Osteoblast (primary cell): ENCODE measurements around the gene GPRC5D. TPM values are rescaled to one million over a fixed set of nuclear protein-coding genes. Genes with fewer than 3 reads are reported as not detected.

Source experiments
- DNase-seq: peaks from one replicate; pipeline ENCODE4 v3.0.0; 2011; ENCODE audit warnings: low spot score, mixed read lengths; ENCODE audit not compliant: insufficient read length; ENCODE audit errors: missing footprints
- H2AFZ ChIP-seq: 2 replicates; pipeline ENCODE4 v1.6.0; 2011; ENCODE audit warnings: mild to moderate bottlenecking, low read length
- H3K27ac ChIP-seq: 2 replicates; pipeline ENCODE4 v1.5.1; 2011; ENCODE audit warnings: mild to moderate bottlenecking, low read depth, low read length, moderate library complexity
- H3K27me3 ChIP-seq: 2 replicates; pipeline ENCODE4 v1.6.0; 2012; ENCODE audit warnings: mild to moderate bottlenecking, control low read depth, inconsistent platforms, low read length, moderate library complexity; ENCODE audit not compliant: insufficient read depth
- H3K36me3 ChIP-seq: 2 replicates; pipeline ENCODE4 v1.5.1; 2011; ENCODE audit warnings: mild to moderate bottlenecking, low read length, control low read depth, moderate library complexity; ENCODE audit not compliant: insufficient read depth
- H3K4me1 ChIP-seq: 2 replicates; pipeline ENCODE4 v1.5.1; 2011; ENCODE audit warnings: mild to moderate bottlenecking, low read length, control low read depth, moderate library complexity; ENCODE audit not compliant: insufficient read depth
- H3K4me2 ChIP-seq: 2 replicates; pipeline ENCODE4 v1.6.0; 2011; ENCODE audit warnings: mild to moderate bottlenecking, low read length; ENCODE audit not compliant: insufficient read depth
- H3K4me3 ChIP-seq: fragments of 200-600 bp; sonication (generic); 3 replicates; pipeline ENCODE4 v1.5.1; 2012; ENCODE audit warnings: mild to moderate bottlenecking, low read length, inconsistent platforms; ENCODE audit not compliant: insufficient read depth
- H3K79me2 ChIP-seq: 2 replicates; pipeline ENCODE4 v1.6.0; 2012; ENCODE audit warnings: mild to moderate bottlenecking, low read length, control low read depth, inconsistent platforms; ENCODE audit not compliant: insufficient read depth
- H3K9me3 ChIP-seq: 2 replicates; pipeline ENCODE4 v1.5.1; 2011; ENCODE audit warnings: low read depth, low read length, control low read depth
- H4K20me1 ChIP-seq: 2 replicates; pipeline ENCODE4 v1.6.0; 2012; ENCODE audit warnings: mild to moderate bottlenecking, low read length, control low read depth; ENCODE audit not compliant: insufficient read depth
- total RNA-seq: library from RNA; depleted of rRNA; stranded (reverse); fragments of >200 nt; gene quantifications from 2 replicates; pipeline ENCODE4 v1.2.3, GENCODE V29; 2012
- TF ChIP-seq, protein P1 (sequence below): IDR thresholded peaks from 2 replicates; pipeline ENCODE4 v1.5.1; 2011; ENCODE audit warnings: mild to moderate bottlenecking, low read depth, low read length, moderate library complexity; ENCODE audit errors: extremely low read depth

The GPRC5D gene
- total RNA-seq, 1 donor = not detected

DNA sequence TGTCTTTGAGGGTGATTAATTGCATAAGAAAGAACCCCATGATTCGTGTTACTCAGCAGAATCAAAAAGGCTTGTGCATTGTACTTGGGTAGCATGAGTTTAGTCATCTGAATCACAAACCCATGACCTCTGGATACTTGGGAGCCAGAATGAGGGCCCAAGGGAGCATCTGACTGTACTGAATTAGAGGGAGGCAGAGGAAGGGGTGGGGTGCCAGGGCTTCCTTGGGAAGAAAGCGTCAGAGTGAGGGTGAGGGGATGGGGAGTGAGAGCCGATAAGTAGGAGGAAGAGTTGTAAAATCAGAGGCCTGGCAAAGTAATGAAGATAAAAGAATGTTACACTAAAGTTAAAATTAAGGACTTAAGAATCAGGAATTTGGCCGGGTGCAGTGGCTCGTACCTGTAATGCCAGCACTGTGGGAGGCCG is 29.8 kb downstream of the GPRC5D start:
- Histone ChIP-seq H4K20me1 (no peaks in the 10 kb centered on the region), H3K4me2 (peak overlapping the region; percentile 34), H3K4me1 (peaks cover 42% of the 10 kb centered on the region), H3K79me2 (no peaks in the 10 kb centered on the region), H2AFZ (no peak overlapping the region), H3K9me3 (no peaks in the 10 kb centered on the region), H3K36me3 (no peaks in the 10 kb centered on the region), H3K27me3 (no peaks in the 10 kb centered on the region), H3K27ac (peak overlapping the region; percentile 80), H3K4me3 (no peak overlapping the region)
- TF ChIP-seq, protein P1, sequence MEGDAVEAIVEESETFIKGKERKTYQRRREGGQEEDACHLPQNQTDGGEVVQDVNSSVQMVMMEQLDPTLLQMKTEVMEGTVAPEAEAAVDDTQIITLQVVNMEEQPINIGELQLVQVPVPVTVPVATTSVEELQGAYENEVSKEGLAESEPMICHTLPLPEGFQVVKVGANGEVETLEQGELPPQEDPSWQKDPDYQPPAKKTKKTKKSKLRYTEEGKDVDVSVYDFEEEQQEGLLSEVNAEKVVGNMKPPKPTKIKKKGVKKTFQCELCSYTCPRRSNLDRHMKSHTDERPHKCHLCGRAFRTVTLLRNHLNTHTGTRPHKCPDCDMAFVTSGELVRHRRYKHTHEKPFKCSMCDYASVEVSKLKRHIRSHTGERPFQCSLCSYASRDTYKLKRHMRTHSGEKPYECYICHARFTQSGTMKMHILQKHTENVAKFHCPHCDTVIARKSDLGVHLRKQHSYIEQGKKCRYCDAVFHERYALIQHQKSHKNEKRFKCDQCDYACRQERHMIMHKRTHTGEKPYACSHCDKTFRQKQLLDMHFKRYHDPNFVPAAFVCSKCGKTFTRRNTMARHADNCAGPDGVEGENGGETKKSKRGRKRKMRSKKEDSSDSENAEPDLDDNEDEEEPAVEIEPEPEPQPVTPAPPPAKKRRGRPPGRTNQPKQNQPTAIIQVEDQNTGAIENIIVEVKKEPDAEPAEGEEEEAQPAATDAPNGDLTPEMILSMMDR = no peak
- peak; percentile 97 for DNase-seq

- TF ChIP-seq, protein P1 = no peak
- no peaks in the 10 kb centered on the region for H3K79me2 ChIP-seq
- no peak overlapping the region for H3K4me3 ChIP-seq
- no peaks in the 10 kb centered on the region for H3K27me3 ChIP-seq
- H3K36me3 ChIP-seq = no peaks in the 10 kb centered on the region
- H2AFZ ChIP-seq = no peak overlapping the region
- no peaks in the 10 kb centered on the region for H3K9me3 ChIP-seq
- DNase-seq = peak; percentile 78
- no peak overlapping the region for H3K27ac ChIP-seq
- H3K4me2 ChIP-seq = no peak overlapping the region
- peaks cover 30% of the 10 kb centered on the region for H3K4me1 ChIP-seq
- H4K20me1 ChIP-seq = no peaks in the 10 kb centered on the region
These were observed 32.1 kb downstream of the GPRC5D start for GRCh38 chr12:12919666-12920435.

DNA sequence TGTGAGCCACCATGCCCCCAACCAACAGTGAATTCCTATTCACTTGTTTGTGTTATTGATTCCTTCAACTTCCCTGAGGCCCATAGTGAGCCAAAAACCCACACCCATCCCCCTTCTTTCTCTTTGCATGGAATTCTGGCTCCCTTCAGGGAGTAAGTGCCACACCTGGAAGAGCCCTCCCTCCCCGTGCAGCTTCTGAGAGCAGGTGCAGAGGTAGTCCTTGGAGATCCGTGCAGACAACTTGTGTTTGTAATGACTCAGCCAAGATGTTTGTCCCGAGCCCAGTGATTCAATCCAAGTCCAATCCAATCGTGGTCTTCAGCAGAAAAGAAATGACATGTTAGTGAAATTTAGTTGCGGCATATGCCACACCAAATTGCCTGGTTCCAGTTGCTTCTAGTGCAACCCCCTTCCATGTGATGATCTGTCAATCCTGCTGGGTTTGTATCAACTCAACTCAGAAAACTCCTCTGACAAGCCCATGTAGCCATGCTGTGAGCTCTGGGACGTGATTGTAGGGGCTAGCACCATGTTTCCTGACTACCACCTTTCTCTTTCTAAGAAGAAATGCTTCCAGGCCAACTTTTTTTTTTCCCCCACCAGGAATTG is 33.1 kb downstream of the GPRC5D start:
- Histone ChIP-seq H3K9me3 (no peaks in the 10 kb centered on the region), H3K27ac (no peak overlapping the region), H3K79me2 (no peaks in the 10 kb centered on the region), H3K4me2 (no peak overlapping the region), H4K20me1 (no peaks in the 10 kb centered on the region), H3K4me1 (peaks cover 30% of the 10 kb centered on the region), H3K27me3 (no peaks in the 10 kb centered on the region), H3K36me3 (peaks cover 2% of the 10 kb centered on the region), H3K4me3 (no peak overlapping the region), H2AFZ (no peak overlapping the region)
- DNase-seq = no peak
- TF ChIP-seq, protein P1 = no peak

DNA sequence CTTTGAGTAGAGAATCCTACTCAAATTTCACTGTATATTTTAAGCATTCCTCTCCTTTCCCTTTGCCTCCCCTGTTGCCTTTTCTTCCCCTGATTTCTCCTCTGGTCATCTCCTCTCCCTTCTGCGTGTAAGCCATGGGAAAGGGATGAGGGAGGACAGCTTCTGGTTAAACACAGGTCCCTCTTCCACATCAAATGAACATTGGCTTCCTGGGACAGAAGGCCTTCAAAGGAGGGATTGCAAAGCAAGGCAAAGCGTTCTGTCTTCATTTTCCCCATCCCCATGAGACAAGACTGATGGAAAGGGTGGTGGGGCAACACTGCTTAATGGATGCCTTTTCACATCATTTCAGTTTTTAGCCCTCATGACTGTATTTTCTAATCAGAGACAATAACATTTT is 34.5 kb downstream of the GPRC5D start:
- Histone ChIP-seq H2AFZ (no peak overlapping the region), H3K36me3 (peaks cover 15% of the 10 kb centered on the region), H3K27me3 (no peaks in the 10 kb centered on the region), H3K9me3 (no peaks in the 10 kb centered on the region), H3K27ac (no peak overlapping the region), H3K79me2 (no peaks in the 10 kb centered on the region), H4K20me1 (no peaks in the 10 kb centered on the region), H3K4me2 (no peak overlapping the region), H3K4me3 (no peak overlapping the region), H3K4me1 (peaks cover 30% of the 10 kb centered on the region)
- no peak for DNase-seq
- TF ChIP-seq, protein P1 = no peak
